ENCODE data around the gene THAP8.

The THAP8 gene

DNA sequence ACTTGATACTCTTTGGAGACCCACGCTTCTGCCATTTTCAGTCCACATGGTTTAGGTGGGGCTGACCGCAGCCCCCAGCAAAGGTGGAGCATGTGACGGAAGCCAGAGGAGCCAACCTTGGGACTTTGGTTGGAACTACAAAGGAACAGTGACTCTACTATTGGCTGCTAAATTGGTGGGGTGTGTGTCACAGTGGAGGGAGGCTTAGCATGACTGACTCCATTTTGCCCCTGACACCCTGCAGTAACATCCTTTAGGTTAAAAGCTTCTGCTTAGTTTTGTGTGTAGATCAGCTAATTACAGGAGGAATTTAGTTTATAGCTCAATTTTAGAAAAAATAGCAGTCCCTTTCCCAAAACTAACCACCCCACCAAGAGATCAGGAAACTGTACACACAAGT, 52.5 kb downstream of the THAP8 start:
- H3K4me1 ChIP-seq = peaks cover 9% of the 10 kb centered on the region
- H2AFZ ChIP-seq = no peak overlapping the region
- H3K4me2 ChIP-seq (ENCODE audit: low read length) = no peak overlapping the region
- H3K9ac ChIP-seq = no peak overlapping the region
- H3K4me3 ChIP-seq (ENCODE audit: low read depth, low read length) = no peak overlapping the region
- TF ChIP-seq, protein P1, sequence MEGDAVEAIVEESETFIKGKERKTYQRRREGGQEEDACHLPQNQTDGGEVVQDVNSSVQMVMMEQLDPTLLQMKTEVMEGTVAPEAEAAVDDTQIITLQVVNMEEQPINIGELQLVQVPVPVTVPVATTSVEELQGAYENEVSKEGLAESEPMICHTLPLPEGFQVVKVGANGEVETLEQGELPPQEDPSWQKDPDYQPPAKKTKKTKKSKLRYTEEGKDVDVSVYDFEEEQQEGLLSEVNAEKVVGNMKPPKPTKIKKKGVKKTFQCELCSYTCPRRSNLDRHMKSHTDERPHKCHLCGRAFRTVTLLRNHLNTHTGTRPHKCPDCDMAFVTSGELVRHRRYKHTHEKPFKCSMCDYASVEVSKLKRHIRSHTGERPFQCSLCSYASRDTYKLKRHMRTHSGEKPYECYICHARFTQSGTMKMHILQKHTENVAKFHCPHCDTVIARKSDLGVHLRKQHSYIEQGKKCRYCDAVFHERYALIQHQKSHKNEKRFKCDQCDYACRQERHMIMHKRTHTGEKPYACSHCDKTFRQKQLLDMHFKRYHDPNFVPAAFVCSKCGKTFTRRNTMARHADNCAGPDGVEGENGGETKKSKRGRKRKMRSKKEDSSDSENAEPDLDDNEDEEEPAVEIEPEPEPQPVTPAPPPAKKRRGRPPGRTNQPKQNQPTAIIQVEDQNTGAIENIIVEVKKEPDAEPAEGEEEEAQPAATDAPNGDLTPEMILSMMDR (IDR thresholded peaks at IDR 0.05) = no peak
- H3K27me3 ChIP-seq (ENCODE audit: control insufficient read depth, insufficient read depth, low read length) = no peaks in the 10 kb centered on the region
- peaks cover 4% of the 10 kb centered on the region for H3K79me2 ChIP-seq
- H3K27ac ChIP-seq = no peak overlapping the region
- H3K9me3 ChIP-seq (ENCODE audit: control insufficient read depth, low read length) = no peaks in the 10 kb centered on the region
- no peaks in the 10 kb centered on the region for H3K36me3 ChIP-seq (ENCODE audit: control insufficient read depth, insufficient read depth, low read length)

DNA sequence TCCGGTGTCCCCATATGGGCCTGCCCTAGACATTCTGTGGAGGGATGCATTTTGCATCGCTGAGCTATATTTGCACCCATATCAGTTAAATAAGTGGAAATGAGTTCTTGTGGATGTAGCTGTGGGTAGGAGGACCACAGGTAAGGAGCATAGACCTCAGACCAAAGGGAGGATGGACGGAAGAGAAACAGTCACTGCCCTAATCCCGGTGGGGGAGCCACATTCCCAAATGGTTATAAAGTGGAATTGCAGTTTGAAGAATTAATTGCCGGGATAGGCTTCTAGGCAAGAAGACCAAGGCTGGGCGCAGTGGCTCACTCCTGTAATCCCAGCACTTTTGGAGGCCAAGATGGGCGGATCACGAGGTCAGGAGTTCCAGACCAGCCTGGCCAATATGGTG, 57.3 kb downstream of the THAP8 start:
- Histone ChIP-seq H3K4me2 (ENCODE audit: low read length) (no peak overlapping the region), H3K9ac (no peak overlapping the region), H3K36me3 (ENCODE audit: control insufficient read depth, insufficient read depth, low read length) (no peaks in the 10 kb centered on the region), H2AFZ (no peak overlapping the region), H3K4me3 (ENCODE audit: low read depth, low read length) (no peak overlapping the region), H3K79me2 (peaks cover 20% of the 10 kb centered on the region), H3K27me3 (ENCODE audit: control insufficient read depth, insufficient read depth, low read length) (no peaks in the 10 kb centered on the region), H3K27ac (no peak overlapping the region), H3K9me3 (ENCODE audit: control insufficient read depth, low read length) (no peaks in the 10 kb centered on the region), H3K4me1 (peaks cover 16% of the 10 kb centered on the region)
- TF ChIP-seq, protein P1 (IDR thresholded peaks at IDR 0.05) = no peak

DNA sequence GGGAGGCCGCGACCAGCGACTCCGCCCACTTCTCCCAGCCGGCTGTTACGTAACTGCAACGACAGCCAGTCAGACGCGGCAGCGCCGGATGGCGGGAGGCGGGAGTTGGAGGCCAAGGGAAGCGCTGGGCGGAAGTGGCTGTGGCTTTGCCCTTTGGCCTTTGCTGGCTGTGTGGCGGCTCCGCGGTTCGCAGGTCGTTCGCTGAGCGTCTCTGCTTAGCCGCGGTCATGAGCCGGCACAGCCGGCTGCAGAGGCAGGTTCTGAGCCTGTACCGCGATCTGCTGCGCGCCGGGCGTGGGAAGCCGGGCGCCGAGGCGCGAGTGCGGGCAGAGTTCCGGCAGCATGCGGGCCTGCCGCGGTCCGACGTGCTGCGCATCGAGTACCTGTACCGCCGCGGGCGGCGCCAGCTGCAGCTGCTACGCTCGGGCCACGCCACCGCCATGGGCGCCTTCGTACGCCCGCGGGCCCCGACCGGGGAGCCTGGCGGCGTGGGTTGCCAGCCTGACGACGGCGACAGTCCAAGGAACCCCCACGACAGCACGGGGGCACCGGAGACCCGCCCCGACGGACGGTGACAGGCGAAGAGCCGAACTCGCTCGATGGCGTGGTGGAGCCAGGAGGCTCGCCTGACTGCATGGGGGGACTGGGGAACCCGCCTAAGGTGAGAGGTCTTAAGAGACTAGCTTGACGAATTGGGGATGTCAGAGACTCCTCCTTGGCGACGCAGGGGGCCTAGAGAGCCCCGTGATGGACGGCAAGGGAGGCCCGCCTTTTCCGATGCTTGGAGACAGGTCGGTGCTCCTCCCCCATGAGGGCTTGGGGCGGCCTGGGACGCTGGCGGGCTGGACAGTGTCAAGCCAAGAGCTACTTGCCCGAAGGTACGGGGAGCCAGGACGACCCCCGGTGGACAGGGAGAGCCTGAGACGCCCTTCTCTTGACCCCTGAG, 58.8 kb downstream of the THAP8 start, which contains the start of gene SDHAF1:
SDHAF1 (plus strand) TSS at position 141 of the 946 bp plus-strand sequence; CDS start at position 228, 87 bp downstream.
- Histone ChIP-seq H3K4me1 (peaks cover 16% of the 10 kb centered on the region), H3K79me2 (peaks cover 20% of the 10 kb centered on the region), H3K27ac (peak within 1 kb of the TSS; percentile 78), H2AFZ (peak within 1 kb of the TSS; percentile 84), H3K4me3 (ENCODE audit: low read depth, low read length) (peak within 1 kb of the TSS; percentile 84), H3K4me2 (ENCODE audit: low read length) (peak within 1 kb of the TSS; percentile 97), H3K27me3 (ENCODE audit: control insufficient read depth, insufficient read depth, low read length) (no peaks in the 10 kb centered on the region), H3K36me3 (ENCODE audit: control insufficient read depth, insufficient read depth, low read length) (no peaks in the 10 kb centered on the region), H3K9ac (peak within 1 kb of the TSS; percentile 56), H3K9me3 (ENCODE audit: control insufficient read depth, low read length) (no peaks in the 10 kb centered on the region)
- TF ChIP-seq, protein P1 (IDR thresholded peaks at IDR 0.05) = no peak

DNA sequence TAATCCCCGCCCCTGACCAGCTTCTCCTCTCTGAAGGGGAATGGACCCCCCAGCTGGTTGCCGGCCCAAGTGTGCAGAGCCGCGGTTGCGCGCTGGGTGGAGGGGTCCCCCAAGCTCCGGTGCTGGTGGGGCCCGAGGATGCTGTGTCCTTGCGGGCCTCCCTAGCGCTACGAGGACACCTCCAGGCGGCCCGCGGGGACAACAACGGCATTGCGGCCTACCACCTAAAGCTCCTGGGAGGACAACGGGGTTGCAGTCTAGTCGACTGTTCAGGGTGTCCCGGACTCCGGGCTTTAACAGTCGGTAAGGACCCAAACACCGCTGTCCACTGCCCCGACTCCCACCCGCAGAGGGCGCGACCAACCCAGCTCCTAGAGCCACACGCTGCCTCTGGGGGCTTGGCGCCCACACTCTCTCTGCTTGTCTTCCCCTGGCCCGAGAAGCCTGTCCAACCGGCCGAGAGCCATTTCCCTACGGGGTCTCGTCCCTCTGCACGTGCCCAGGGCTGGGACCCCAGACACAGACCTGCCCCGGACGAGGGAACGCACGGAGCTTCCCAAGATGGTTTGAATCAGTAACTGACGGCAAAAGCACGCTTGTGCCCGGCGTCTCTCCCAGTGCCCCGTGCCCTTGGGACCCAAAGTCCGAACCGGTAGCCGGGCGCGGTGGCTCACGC, 60.0 kb downstream of the THAP8 start:
- no peaks in the 10 kb centered on the region for H3K27me3 ChIP-seq (ENCODE audit: control insufficient read depth, insufficient read depth, low read length)
- H3K27ac ChIP-seq = no peak overlapping the region
- TF ChIP-seq, protein P1 (IDR thresholded peaks at IDR 0.05) = no peak

More for the DNA sequence above, 60.0 kb downstream of the THAP8 start:
- Histone ChIP-seq H3K4me3 (ENCODE audit: low read depth, low read length) (no peak overlapping the region), H3K79me2 (peaks cover 18% of the 10 kb centered on the region), H3K4me1 (peaks cover 11% of the 10 kb centered on the region), H3K9ac (no peak overlapping the region), H3K9me3 (ENCODE audit: control insufficient read depth, low read length) (no peaks in the 10 kb centered on the region), H3K4me2 (ENCODE audit: low read length) (peak overlapping the region; percentile 31), H3K36me3 (ENCODE audit: control insufficient read depth, insufficient read depth, low read length) (no peaks in the 10 kb centered on the region), H2AFZ (peak overlapping the region; percentile 84)
